Activated CD4-positive, alpha-beta T cell treated with anti-CD3 and anti-CD28 coated beads, Interleukin-2, amount 10 ng/mL, durations not matched to agents 24 days and 14 days (primary cell): ENCODE measurements around the gene OPRPN. TPM values are rescaled to one million over a fixed set of nuclear protein-coding genes. Genes with fewer than 3 reads are reported as not detected.

Experiments used
- DNase-seq: peaks from one replicate; pipeline ENCODE4 v3.0.0; 2022
- H3K27ac Mint-ChIP-seq: one replicate; pipeline ENCODE4 v1.8.0; 2022; ENCODE audit warnings: mild to moderate bottlenecking, mixed read lengths
- H3K27me3 Mint-ChIP-seq: one replicate; pipeline ENCODE4 v1.8.0; 2022; ENCODE audit warnings: mixed read lengths
- H3K36me3 Mint-ChIP-seq: one replicate; pipeline ENCODE4 v1.8.0; 2022; ENCODE audit warnings: low read depth, mild to moderate bottlenecking, mixed read lengths
- H3K4me1 Mint-ChIP-seq: one replicate; pipeline ENCODE4 v1.8.0; 2021; ENCODE audit warnings: mixed read lengths
- H3K4me3 Mint-ChIP-seq: one replicate; pipeline ENCODE4 v1.8.0; 2022; ENCODE audit warnings: mild to moderate bottlenecking, moderate library complexity, mixed read lengths
- H3K9me3 Mint-ChIP-seq: one replicate; pipeline ENCODE4 v1.8.0; 2021; ENCODE audit warnings: mixed read lengths
- intact Hi-C: fragments of 100-400 bp; cut with micrococcal nuclease; formaldehyde crosslinking; loops from one replicate; pipeline ENCODE4 v1.15.1; 2023
- total RNA-seq: library from RNA; stranded (reverse); gene quantifications from 2 replicates; pipeline ENCODE4 v1.2.3, GENCODE V29; 2022

Gene OPRPN
- total RNA-seq, 1 donor from 2014 or later: not detected

GRCh38 chr4:70405765-70406164, 8.0 kb downstream of the OPRPN start:
- Mint-ChIP-seq H3K9me3 (no peaks in the 10 kb centered on the region), H3K4me3 (no peak overlapping the region), H3K36me3 (no peaks in the 10 kb centered on the region), H3K27ac (no peak overlapping the region), H3K27me3 (no peaks in the 10 kb centered on the region), H3K4me1 (no peaks in the 10 kb centered on the region)
- DNase-seq: no peak
- intact Hi-C loops: no loop called here

- H3K4me3 Mint-ChIP-seq: no peak overlapping the region
- H3K27ac Mint-ChIP-seq: no peak overlapping the region
- peaks cover 7% of the 10 kb centered on the region for H3K9me3 Mint-ChIP-seq
- intact Hi-C loops: no loop called here
- no peaks in the 10 kb centered on the region for H3K36me3 Mint-ChIP-seq
- DNase-seq: no peak
- no peaks in the 10 kb centered on the region for H3K4me1 Mint-ChIP-seq
- H3K27me3 Mint-ChIP-seq: no peaks in the 10 kb centered on the region
Observed at GRCh38 chr4:70425306-70425705, 27.6 kb downstream of the OPRPN start.

GRCh38 chr4:70426789-70427188, 29.0 kb downstream of the OPRPN start:
- peaks cover 3% of the 10 kb centered on the region for H3K9me3 Mint-ChIP-seq
- no peak overlapping the region for H3K27ac Mint-ChIP-seq
- intact Hi-C loops: no loop called here
- no peaks in the 10 kb centered on the region for H3K36me3 Mint-ChIP-seq
- H3K4me3 Mint-ChIP-seq: no peak overlapping the region
- DNase-seq: no peak
- H3K27me3 Mint-ChIP-seq: no peaks in the 10 kb centered on the region
- no peaks in the 10 kb centered on the region for H3K4me1 Mint-ChIP-seq

DNA sequence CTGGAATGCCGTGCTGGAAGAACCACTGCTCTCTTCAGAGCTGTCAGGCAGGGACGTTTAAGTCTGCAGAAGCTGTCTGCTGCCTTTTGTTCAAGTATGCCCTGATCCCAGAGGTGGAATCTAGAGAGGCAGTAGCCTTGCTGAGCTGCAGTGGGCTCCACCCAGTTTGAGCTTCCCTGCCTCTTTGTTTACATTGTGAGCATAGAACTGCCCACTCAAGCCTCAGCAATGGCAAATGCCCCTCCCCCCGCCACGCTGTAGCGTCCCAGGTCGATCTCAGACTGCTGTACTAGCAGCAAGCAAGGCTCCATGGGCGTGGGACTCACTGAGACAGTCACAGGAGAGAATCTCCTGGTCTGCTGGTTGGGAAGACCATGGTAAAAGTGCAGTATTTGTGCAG, 39.5 kb downstream of the OPRPN start:
- intact Hi-C loops: no loop called here
- no peak overlapping the region for H3K4me3 Mint-ChIP-seq
- DNase-seq: no peak
- H3K27ac Mint-ChIP-seq: no peak overlapping the region
- no peaks in the 10 kb centered on the region for H3K9me3 Mint-ChIP-seq
- no peaks in the 10 kb centered on the region for H3K27me3 Mint-ChIP-seq
- no peaks in the 10 kb centered on the region for H3K4me1 Mint-ChIP-seq
- no peaks in the 10 kb centered on the region for H3K36me3 Mint-ChIP-seq

DNA sequence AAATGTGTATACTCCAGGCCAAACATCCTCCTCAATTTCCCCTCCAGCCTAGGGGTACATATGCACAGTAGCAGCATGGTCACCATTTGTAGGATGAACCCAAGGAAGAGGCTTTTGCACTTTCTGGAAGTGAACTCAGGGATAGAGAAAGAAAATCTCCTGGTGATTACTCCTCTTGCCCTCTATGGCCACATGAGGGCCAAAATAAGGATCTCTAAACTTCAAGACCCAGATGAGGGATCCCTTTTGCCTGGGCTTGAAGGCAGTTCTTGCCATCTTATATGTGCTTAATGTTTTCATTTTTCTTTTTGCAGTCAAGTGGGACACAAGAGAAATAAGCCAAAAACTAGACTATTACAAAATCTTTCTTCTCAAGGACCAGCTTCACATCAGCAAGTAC, 44.7 kb downstream of the OPRPN start:
- H3K27ac Mint-ChIP-seq: no peak overlapping the region
- no peaks in the 10 kb centered on the region for H3K27me3 Mint-ChIP-seq
- no peaks in the 10 kb centered on the region for H3K4me1 Mint-ChIP-seq
- intact Hi-C loops: no loop called here
- H3K9me3 Mint-ChIP-seq: no peaks in the 10 kb centered on the region
- no peak for DNase-seq
- no peaks in the 10 kb centered on the region for H3K36me3 Mint-ChIP-seq
- H3K4me3 Mint-ChIP-seq: no peak overlapping the region

GRCh38 chr4:70443329-70443728, 45.6 kb downstream of the OPRPN start:
- DNase-seq: no peak
- Mint-ChIP-seq H3K4me3 (no peak overlapping the region), H3K27me3 (no peaks in the 10 kb centered on the region), H3K4me1 (no peaks in the 10 kb centered on the region), H3K36me3 (no peaks in the 10 kb centered on the region), H3K27ac (no peak overlapping the region), H3K9me3 (no peaks in the 10 kb centered on the region)
- intact Hi-C loops: no loop called here

DNA sequence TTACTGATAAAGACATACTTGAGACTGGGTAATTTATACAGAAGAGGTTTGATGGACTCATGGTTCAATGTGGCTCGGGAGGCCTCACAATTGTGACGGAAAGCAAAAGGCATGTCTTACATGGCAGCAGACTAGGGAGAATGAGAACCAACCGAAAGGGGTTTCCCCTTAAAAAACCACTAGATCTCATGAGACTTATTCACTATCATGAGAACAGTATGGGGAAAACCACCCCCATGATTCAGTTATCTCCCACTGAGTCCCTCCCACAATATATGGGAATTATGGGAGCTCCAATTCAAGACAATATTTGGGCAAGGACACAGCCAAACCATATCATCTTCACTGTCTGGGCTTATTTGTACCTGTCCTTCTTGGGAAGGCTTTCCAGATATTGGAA, 51.5 kb downstream of the OPRPN start:
- Mint-ChIP-seq H3K27me3 (no peaks in the 10 kb centered on the region), H3K4me1 (no peaks in the 10 kb centered on the region), H3K9me3 (no peaks in the 10 kb centered on the region), H3K27ac (no peak overlapping the region), H3K4me3 (no peak overlapping the region), H3K36me3 (no peaks in the 10 kb centered on the region)
- intact Hi-C loops: no loop called here
- no peak for DNase-seq

- Mint-ChIP-seq H3K4me3 (no peak overlapping the region), H3K4me1 (no peaks in the 10 kb centered on the region), H3K27me3 (no peaks in the 10 kb centered on the region), H3K27ac (no peak overlapping the region), H3K36me3 (no peaks in the 10 kb centered on the region), H3K9me3 (no peaks in the 10 kb centered on the region)
- no peak for DNase-seq
- intact Hi-C loops: no loop called here
Observed at GRCh38 chr4:70452946-70453345, 55.2 kb downstream of the OPRPN start.

Other genes starting within 250 kb of the OPRPN start
- not detected in 2 replicates for gene PRR27, start 243.7 kb upstream of the OPRPN start, total RNA-seq
- gene ODAM, start 202.2 kb upstream of the OPRPN start, total RNA-seq: not detected in 2 replicates
- gene FDCSP, start 171.8 kb upstream of the OPRPN start, total RNA-seq: not detected in 2 replicates
- gene CSN3, start 155.3 kb upstream of the OPRPN start, total RNA-seq: not detected in 2 replicates
- not detected in 2 replicates for gene CABS1, start 63.0 kb upstream of the OPRPN start, total RNA-seq
- not detected in 2 replicates for gene SMR3A, start 37.2 kb upstream of the OPRPN start, total RNA-seq
- not detected in 2 replicates for gene SMR3B, start 14.8 kb upstream of the OPRPN start, total RNA-seq
- gene MUC7, start 74.3 kb downstream of the OPRPN start, total RNA-seq: not detected in 2 replicates
- not detected in 2 replicates for gene AMTN, start 120.6 kb downstream of the OPRPN start, total RNA-seq
- gene AMBN, start 194.3 kb downstream of the OPRPN start, total RNA-seq: not detected in 2 replicates
- gene ENAM, start 230.8 kb downstream of the OPRPN start, total RNA-seq: not detected in 2 replicates